K562 (cell line): ENCODE measurements around the gene SYT17. TPM values are rescaled to one million over a fixed set of nuclear protein-coding genes. Genes with fewer than 3 reads are reported as not detected.

Experiments
- ATAC-seq: fragments of 200-7000 bp; cut with Tn5 transposase; 3 replicates; pipeline ENCODE4 v1.9.1; 2020; ENCODE audit warnings: moderate library complexity
- BruUV-seq: library from RNA; stranded (reverse); fragments of 400-500 nt; replicated peaks from 2 replicates; lab custom pipeline; 2021; lab: Mats Ljungman, UMichigan
- CTCF ChIA-PET: fragments of 300-600 bp; formaldehyde crosslinking; extraction: SDS; loops from one replicate; lab custom pipeline; 2021; ENCODE audit warnings: low intra/inter-chr PET ratio; lab: Yijun Ruan, JAX
- POLR2A ChIA-PET: fragments of 300-600, 350-650 bp; sonication (Branson Sonifier 250); formaldehyde crosslinking; extraction: SDS; loops from one replicate; lab custom pipeline; 2021; ENCODE audit warnings: antibody characterized with exemption, inconsistent platforms; lab: Yijun Ruan, JAX
- DNase-seq, 4 experiments: peaks; one replicate each; pipeline versions ENCODE4 v3.0.0 to v3.0.0-alpha.2; 2011 to 2018; ENCODE audit warnings: low spot score in 3 of 4, mixed read lengths in 3 of 4; ENCODE audit errors: extremely low read depth in 1 of 4
- FAIRE-seq: peaks from 2 replicates; lab custom pipeline; 2011; peaks lifted over from hg19 to GRCh38; lab: Jason Lieb, UNC
- H2AFZ ChIP-seq: 2 replicates; pipeline ENCODE4 v1.6.0; 2011; ENCODE audit warnings: low read depth, low read length, control low read depth, inconsistent platforms
- H3K27ac ChIP-seq: fragments of 200-600 bp; 3 replicates; pipeline ENCODE4 v1.8.0; 2011; ENCODE audit warnings: low read depth, mild to moderate bottlenecking, control low read depth, inconsistent platforms, low read length, moderate library complexity, mixed read lengths; ENCODE audit errors: extremely low read depth
- H3K27me3 ChIP-seq, 2 experiments: fragments of 300-600 bp in 1 of 2; 2 replicates in 1 of 2; 3 replicates in 1 of 2; pipeline versions ENCODE4 v1.6.0 to v1.8.0; 2011; ENCODE audit warnings: inconsistent platforms in 2 of 2, low read length in 2 of 2, mild to moderate bottlenecking in 1 of 2, mixed read lengths in 1 of 2, moderate library complexity in 1 of 2; ENCODE audit not compliant: control insufficient read depth in 2 of 2, insufficient read depth in 2 of 2
- H3K36me3 ChIP-seq: fragments of 300-600 bp; 3 replicates; pipeline ENCODE4 v1.8.0; 2011; ENCODE audit warnings: mild to moderate bottlenecking, low read length, inconsistent platforms; ENCODE audit not compliant: control insufficient read depth, insufficient read depth
- H3K4me1 ChIP-seq, 2 experiments: fragments of 200-600 bp in 1 of 2; replicated peaks in 1 of 2; 2 replicates in 1 of 2; 3 replicates in 1 of 2; pipeline versions ENCODE4 v1.5.1 to v1.8.0; 2011; ENCODE audit warnings: inconsistent platforms in 2 of 2, low read length in 2 of 2, mild to moderate bottlenecking in 1 of 2, mixed read lengths in 1 of 2, moderate library complexity in 1 of 2; ENCODE audit not compliant: control insufficient read depth in 2 of 2, insufficient read depth in 2 of 2
- H3K4me2 ChIP-seq: 2 replicates; pipeline ENCODE4 v1.6.1; 2011; ENCODE audit warnings: low read length, control low read depth, inconsistent platforms, mixed read lengths; ENCODE audit not compliant: insufficient read depth
- H3K4me3 ChIP-seq: fragments of 200-600 bp; sonication (generic), shearing (Covaris generic); 2 replicates; pipeline ENCODE4 v1.5.1; 2016; ENCODE audit warnings: control low read depth, inconsistent platforms
- H3K79me2 ChIP-seq: fragments of 200-600 bp; 3 replicates; pipeline ENCODE4 v1.8.0; 2011; ENCODE audit warnings: low read length, inconsistent platforms; ENCODE audit not compliant: control insufficient read depth, insufficient read depth
- H3K9ac ChIP-seq, 2 experiments: 2 replicates each; pipeline versions ENCODE4 v1.6.0 to v1.6.1; 2011; ENCODE audit warnings: low read depth in 2 of 2, low read length in 2 of 2, control low read depth in 1 of 2, inconsistent platforms in 1 of 2, mild to moderate bottlenecking in 1 of 2, mixed read lengths in 1 of 2; ENCODE audit not compliant: insufficient read depth in 1 of 2
- H3K9me1 ChIP-seq: one replicate; pipeline ENCODE4 v1.6.0; 2011; ENCODE audit warnings: inconsistent platforms, mild to moderate bottlenecking, low read length, moderate library complexity; ENCODE audit not compliant: control insufficient read depth, insufficient read depth
- H3K9me3 ChIP-seq: replicated peaks from 2 replicates; pipeline ENCODE4 v1.5.1; 2011; ENCODE audit warnings: low read depth, low read length, inconsistent platforms; ENCODE audit not compliant: control insufficient read depth, insufficient read depth
- H4K20me1 ChIP-seq: replicated peaks from 2 replicates; pipeline ENCODE4 v1.6.1; 2011; ENCODE audit warnings: low read length, inconsistent platforms, mixed read lengths; ENCODE audit not compliant: control insufficient read depth, insufficient read depth
- CBX8 ChIP-seq: fragments of 200-600 bp; sonication (generic); IDR thresholded peaks from 2 replicates; pipeline ENCODE4 v1.6.1; 2012; ENCODE audit warnings: borderline replicate concordance, mixed run types, low read depth, mild to moderate bottlenecking, moderate library complexity, mixed read lengths, low read length, control low read depth, inconsistent platforms; ENCODE audit not compliant: poor library complexity, severe bottlenecking; ENCODE audit errors: extremely low read depth
- DMBX1 ChIP-seq: fragments of 250-450 bp; sonication (Bioruptor Pico); IDR thresholded peaks from 2 replicates; pipeline ENCODE4 v1.8.0; 2022; ENCODE audit warnings: inconsistent platforms, mild to moderate bottlenecking, moderate library complexity, borderline replicate concordance
- FOXJ3 ChIP-seq: sonication (generic); formaldehyde crosslinking; IDR thresholded peaks from 2 replicates; pipeline ENCODE4 v1.4.0; 2020; ENCODE audit warnings: mild to moderate bottlenecking, missing genetic modification reagents
- KAT8 ChIP-seq: fragments of 450-650 bp; IDR thresholded peaks from 2 replicates; pipeline ENCODE4 v1.6.1; 2016; ENCODE audit warnings: low read depth, mild to moderate bottlenecking
- KDM2B ChIP-seq: fragments of 250-450 bp; sonication (Bioruptor Pico); IDR thresholded peaks from 2 replicates; pipeline ENCODE4 v1.8.0; 2021; ENCODE audit warnings: mild to moderate bottlenecking, moderate library complexity
- NCOA4 ChIP-seq: fragments of 450-650 bp; IDR thresholded peaks from 2 replicates; pipeline ENCODE4 v1.6.1; 2018; ENCODE audit warnings: mild to moderate bottlenecking; ENCODE audit not compliant: partially characterized antibody
- PCBP1 ChIP-seq: fragments of 200-400 bp; formaldehyde crosslinking; IDR thresholded peaks from 2 replicates; pipeline ENCODE4 v1.6.1; 2018; ENCODE audit warnings: mild to moderate bottlenecking, low read depth, low read length; ENCODE audit not compliant: poor library complexity, severe bottlenecking
- PCBP2 ChIP-seq: fragments of 200-400 bp; formaldehyde crosslinking; IDR thresholded peaks from 2 replicates; pipeline ENCODE4 v1.6.1; 2018; ENCODE audit warnings: low read length, low read depth, mild to moderate bottlenecking, moderate library complexity; ENCODE audit not compliant: poor library complexity, severe bottlenecking
- RBM25 ChIP-seq: fragments of 200-400 bp; formaldehyde crosslinking; IDR thresholded peaks from 2 replicates; pipeline ENCODE4 v1.6.1; 2018; ENCODE audit warnings: low read length, low read depth, moderate library complexity; ENCODE audit not compliant: severe bottlenecking
- SMARCE1 ChIP-seq: fragments of 450-650 bp; IDR thresholded peaks from 2 replicates; pipeline ENCODE4 v1.7.1; 2016; ENCODE audit warnings: mild to moderate bottlenecking
- TAF7 ChIP-seq: fragments of 450-650 bp; IDR thresholded peaks from 2 replicates; pipeline ENCODE4 v1.6.1; 2016; ENCODE audit warnings: missing genetic modification characterization, missing compliant biosample characterization
- TCF15 ChIP-seq: fragments of 250-450 bp; sonication (Bioruptor Pico); IDR thresholded peaks from 2 replicates; pipeline ENCODE4 v1.8.0; 2022; ENCODE audit warnings: moderate library complexity, mild to moderate bottlenecking, inconsistent platforms
- ZFP1 ChIP-seq: fragments of 450-650 bp; formaldehyde crosslinking; IDR thresholded peaks from 2 replicates; pipeline ENCODE4 v1.4.0; 2020; ENCODE audit warnings: mild to moderate bottlenecking, mixed read lengths
- ZNF12 ChIP-seq: sonication (generic); formaldehyde crosslinking; IDR thresholded peaks from 2 replicates; pipeline ENCODE4 v1.4.0; 2020; ENCODE audit warnings: mild to moderate bottlenecking, missing genetic modification reagents
- ZNF175 ChIP-seq: fragments of 200-800 bp; sonication (Bioruptor generic); IDR thresholded peaks from 2 replicates; pipeline ENCODE4 v1.6.1; 2016; ENCODE audit warnings: low read depth, mild to moderate bottlenecking, missing genetic modification characterization, missing compliant biosample characterization
- ZNF277 ChIP-seq: fragments of 250-450 bp; sonication (Bioruptor Pico); IDR thresholded peaks from 2 replicates; pipeline ENCODE4 v1.8.0; 2022; ENCODE audit warnings: inconsistent platforms, mild to moderate bottlenecking, moderate library complexity, borderline replicate concordance
- WGBS: fragments of 100-300 bp; shearing (Covaris generic); methylation state at CpG from one replicate; pipeline ENCODE4 v1.1.6; 2016; ENCODE audit warnings: low coverage, mixed read lengths; ENCODE audit not compliant: insufficient coverage; ENCODE audit errors: missing lambda C conversion rate; 5-methylcytosine and 5-hydroxymethylcytosine counted together
- in situ Hi-C: fragments of 300-500 bp; cut with MboI; formaldehyde crosslinking; loops from 4 replicates; pipeline ENCODE4 v1.15.0; 2018; ENCODE audit warnings: inconsistent platforms, mixed read lengths
- intact Hi-C: fragments of 100-400 bp; cut with micrococcal nuclease; formaldehyde crosslinking; loops from 2 replicates; pipeline ENCODE4 v1.14.2; 2022
- polyA plus RNA-seq, 8 experiments: library from polyadenylated mRNA; depleted of rRNA in 4 of 8; stranded (reverse) in 5 of 8; unstranded in 3 of 8; fragments of >200 nt; fragmentation: Nextera tagmentation in 2 of 8; fragmentation: Illumina TruSeq in 1 of 8; extraction: Ambion mirVana in 2 of 8; extraction: Trizol in 1 of 8; gene quantifications; 2 replicates each; pipeline versions ENCODE4 v1.2.1 to v1.2.3, GENCODE V29; 2011 to 2014; ENCODE audit warnings: inconsistent platforms in 1 of 8, missing spikeins in 1 of 8
- total RNA-seq, 7 experiments: library from RNA; depleted of rRNA in 6 of 7; stranded (reverse); fragments of >200 nt in 6 of 7; fragmentation: Illumina TruSeq in 2 of 7; extraction: Trizol in 2 of 7; gene quantifications; 2 replicates each; pipeline versions ENCODE4 v1.2.1 to v1.2.3, GENCODE V29; 2011 to 2021; ENCODE audit warnings: low replicate concordance in 1 of 7
- TF ChIP-seq, protein P1 (sequence below): sonication (generic); formaldehyde crosslinking; IDR thresholded peaks from 2 replicates; pipeline ENCODE4 v1.8.1; 2023; ENCODE audit warnings: mild to moderate bottlenecking, missing genetic modification reagents
- TF ChIP-seq, protein P2 (sequence below): fragments of 450-650 bp; IDR thresholded peaks from 2 replicates; pipeline ENCODE4 v1.6.1; 2016; ENCODE audit warnings: mild to moderate bottlenecking

The SYT17 gene
- total and polyA plus RNA-seq, 9 of the 15 experiments (the other 6 are each of a cell fraction or from before 2014, with no cell fraction given), result not detected

DNA sequence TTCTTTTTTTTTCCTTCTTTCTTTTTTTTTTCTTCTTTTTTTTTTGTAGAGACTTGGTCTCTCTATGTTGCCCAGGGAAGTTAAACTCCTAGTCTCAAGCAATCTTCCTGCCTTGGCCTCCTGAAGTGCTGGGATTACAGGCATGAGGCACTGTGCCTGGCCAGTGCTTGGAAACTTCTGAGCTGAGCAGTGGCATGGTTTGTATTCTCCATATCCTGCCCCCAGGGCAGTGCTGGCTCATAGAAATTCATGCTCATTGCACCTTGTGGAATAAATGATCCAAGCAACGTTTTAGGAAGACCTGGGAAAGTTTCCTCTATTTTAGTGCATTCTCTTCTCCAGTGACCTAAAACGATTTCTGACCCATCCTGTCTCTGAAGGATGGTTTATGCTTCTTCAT, 16.7 kb upstream of the SYT17 start:
- ChIA-PET CTCF (no interaction called here), POLR2A (no interaction called here)
- no peak overlapping the region for H3K4me2 ChIP-seq
- H3K4me3 ChIP-seq, result no peak overlapping the region
- WGBS, result 3% methylated on average over 2 of the region's 2 CpGs
- no peak overlapping the region for H2AFZ ChIP-seq
- H4K20me1 ChIP-seq, result no peaks in the 10 kb centered on the region
- intact Hi-C loops (no loop called here), in situ Hi-C loops (no loop called here)
- TF ChIP-seq, protein P1, sequence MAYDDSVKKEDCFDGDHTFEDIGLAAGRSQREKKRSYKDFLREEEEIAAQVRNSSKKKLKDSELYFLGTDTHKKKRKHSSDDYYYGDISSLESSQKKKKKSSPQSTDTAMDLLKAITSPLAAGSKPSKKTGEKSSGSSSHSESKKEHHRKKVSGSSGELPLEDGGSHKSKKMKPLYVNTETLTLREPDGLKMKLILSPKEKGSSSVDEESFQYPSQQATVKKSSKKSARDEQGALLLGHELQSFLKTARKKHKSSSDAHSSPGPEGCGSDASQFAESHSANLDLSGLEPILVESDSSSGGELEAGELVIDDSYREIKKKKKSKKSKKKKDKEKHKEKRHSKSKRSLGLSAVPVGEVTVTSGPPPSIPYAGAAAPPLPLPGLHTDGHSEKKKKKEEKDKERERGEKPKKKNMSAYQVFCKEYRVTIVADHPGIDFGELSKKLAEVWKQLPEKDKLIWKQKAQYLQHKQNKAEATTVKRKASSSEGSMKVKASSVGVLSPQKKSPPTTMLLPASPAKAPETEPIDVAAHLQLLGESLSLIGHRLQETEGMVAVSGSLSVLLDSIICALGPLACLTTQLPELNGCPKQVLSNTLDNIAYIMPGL (CRISPR knock-in tag), result no peak
- TF ChIP-seq ZFP1 (CRISPR knock-in tag) (no peak), TAF7 (tag) (no peak), SMARCE1 (no peak), PCBP2 (no peak), ZNF175 (no peak), NCOA4 (no peak), ZNF12 (CRISPR knock-in tag) (no peak), FOXJ3 (CRISPR knock-in tag) (no peak), KAT8 (no peak), PCBP1 (no peak), ZNF277 (CRISPR knock-in tag) (no peak), KDM2B (CRISPR knock-in tag) (no peak), DMBX1 (CRISPR knock-in tag) (no peak), CBX8 (no peak), TCF15 (no peak), RBM25 (no peak)
- TF ChIP-seq, protein P2, sequence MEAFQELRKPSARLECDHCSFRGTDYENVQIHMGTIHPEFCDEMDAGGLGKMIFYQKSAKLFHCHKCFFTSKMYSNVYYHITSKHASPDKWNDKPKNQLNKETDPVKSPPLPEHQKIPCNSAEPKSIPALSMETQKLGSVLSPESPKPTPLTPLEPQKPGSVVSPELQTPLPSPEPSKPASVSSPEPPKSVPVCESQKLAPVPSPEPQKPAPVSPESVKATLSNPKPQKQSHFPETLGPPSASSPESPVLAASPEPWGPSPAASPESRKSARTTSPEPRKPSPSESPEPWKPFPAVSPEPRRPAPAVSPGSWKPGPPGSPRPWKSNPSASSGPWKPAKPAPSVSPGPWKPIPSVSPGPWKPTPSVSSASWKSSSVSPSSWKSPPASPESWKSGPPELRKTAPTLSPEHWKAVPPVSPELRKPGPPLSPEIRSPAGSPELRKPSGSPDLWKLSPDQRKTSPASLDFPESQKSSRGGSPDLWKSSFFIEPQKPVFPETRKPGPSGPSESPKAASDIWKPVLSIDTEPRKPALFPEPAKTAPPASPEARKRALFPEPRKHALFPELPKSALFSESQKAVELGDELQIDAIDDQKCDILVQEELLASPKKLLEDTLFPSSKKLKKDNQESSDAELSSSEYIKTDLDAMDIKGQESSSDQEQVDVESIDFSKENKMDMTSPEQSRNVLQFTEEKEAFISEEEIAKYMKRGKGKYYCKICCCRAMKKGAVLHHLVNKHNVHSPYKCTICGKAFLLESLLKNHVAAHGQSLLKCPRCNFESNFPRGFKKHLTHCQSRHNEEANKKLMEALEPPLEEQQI, result no peak
- H3K4me1 ChIP-seq, result no peaks in the 10 kb centered on the region
- ATAC-seq (no peak), FAIRE-seq (no peak), DNase-seq (no peak)
- no peaks in the 10 kb centered on the region for H3K9me1 ChIP-seq
- peaks cover 0 to 10% of the 10 kb centered on the region in 2 experiments; a peak in 2 of 5 replicates for H3K27me3 ChIP-seq
- no peak overlapping the region for H3K27ac ChIP-seq
- BruUV-seq, result no TSS peak
- no peaks in the 10 kb centered on the region for H3K79me2 ChIP-seq
- H3K9me3 ChIP-seq, result 0 out of 2 replicates have a peak, but pooled peaks cover 3% of the 10 kb centered on the region
- H3K9ac ChIP-seq, result no peak overlapping the region
- no peaks in the 10 kb centered on the region for H3K36me3 ChIP-seq
